Measurements from ENCODE around the gene CYP4A22.
"Not testable (repeated sequence)": the region's sequence is repeated elsewhere in the genome, so short reads cannot be mapped to it uniquely, and the experiment has no call there.

CYP4A22 gene

GRCh38 chr1:47186267-47187185 lies 49.3 kb downstream of the CYP4A22 start:
- no peak for DNase-seq

- no peak for DNase-seq
These were observed 50.1 kb downstream of the CYP4A22 start for GRCh38 chr1:47187231-47187925.

- no peak for DNase-seq
These were observed 50.6 kb downstream of the CYP4A22 start for GRCh38 chr1:47187926-47188250.

GRCh38 chr1:47188791-47189785 lies 51.8 kb downstream of the CYP4A22 start:
- no peak for DNase-seq

GRCh38 chr1:47189844-47190508 lies 52.7 kb downstream of the CYP4A22 start, which contains the start of gene PDZK1IP1:
Gene PDZK1IP1 (minus strand): TSS chr1:47190036. CDS start chr1:47189932, 104 bp downstream.
- DNase-seq, result no peak

GRCh38 chr1:47190509-47190855 lies 53.2 kb downstream of the CYP4A22 start:
- DNase-seq, result no peak

GRCh38 chr1:47190857-47191256 lies 53.6 kb downstream of the CYP4A22 start:
- DNase-seq, result no peak

GRCh38 chr1:47191940-47192457 lies 54.8 kb downstream of the CYP4A22 start:
- DNase-seq, result no peak

GRCh38 chr1:47192458-47193384 lies 55.5 kb downstream of the CYP4A22 start:
- DNase-seq, result peak; percentile 66

- DNase-seq, result not testable (repeated sequence)
These were observed 56.3 kb downstream of the CYP4A22 start for GRCh38 chr1:47193496-47193895.

GRCh38 chr1:47194311-47194710 lies 57.1 kb downstream of the CYP4A22 start:
- no peak for DNase-seq

- DNase-seq, result not testable (repeated sequence)
These were observed 58.7 kb downstream of the CYP4A22 start for GRCh38 chr1:47195981-47196380.

- no peak for DNase-seq
These were observed 59.4 kb downstream of the CYP4A22 start for GRCh38 chr1:47196622-47197021.

GRCh38 chr1:47198214-47198613 lies 61.0 kb downstream of the CYP4A22 start:
- no peak for DNase-seq

Data from NCI-H1694 (cell line).